Measurements from ENCODE around the gene PDE2A.

The PDE2A gene

DNA sequence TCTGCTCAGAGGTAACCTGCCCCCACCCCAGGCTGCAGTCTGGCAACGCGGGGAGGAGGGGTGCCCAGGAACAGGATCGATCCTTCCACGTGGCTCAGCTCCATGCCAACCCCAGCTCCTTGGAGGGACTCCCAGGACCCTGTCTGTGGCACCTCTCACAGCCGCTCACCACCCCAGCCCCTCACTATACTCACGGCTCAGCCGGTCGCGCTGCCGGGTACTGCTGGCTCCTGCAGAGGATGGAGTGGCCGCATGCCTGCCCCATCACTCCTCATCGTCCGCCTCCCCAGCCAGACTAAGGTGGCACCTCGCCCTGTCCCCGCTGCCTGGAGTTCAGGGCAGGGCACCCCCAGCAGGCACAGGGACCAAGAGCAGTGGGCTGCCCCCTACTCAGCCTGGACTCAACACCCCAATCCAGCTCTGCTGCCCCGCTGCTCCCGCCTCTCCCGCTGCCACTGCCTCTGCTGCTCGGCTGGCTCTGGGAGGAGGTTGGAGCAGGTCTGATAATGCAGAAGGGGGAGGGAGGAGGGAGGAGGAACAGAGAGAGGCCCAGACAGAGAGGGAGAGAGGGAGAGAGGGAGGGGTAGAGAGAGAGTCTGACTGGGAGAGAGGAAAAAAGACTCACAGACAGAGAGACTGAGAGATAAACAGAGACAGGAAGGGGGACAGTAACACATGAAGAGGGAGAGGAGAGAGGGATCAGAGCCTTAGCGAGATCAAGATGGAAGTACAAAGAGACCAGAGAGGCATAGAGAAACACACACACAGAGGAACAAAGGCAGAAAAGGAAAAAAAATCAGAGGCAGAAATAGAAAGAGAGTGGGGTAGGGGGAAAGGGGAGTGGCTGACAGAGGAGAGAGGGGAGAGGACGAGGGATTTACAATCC is at the start of gene PDE2A:
Gene PDE2A (minus strand): TSS at position 480 of the 886 bp plus-strand sequence. CDS start 215 bp downstream, at position 265.
- DNase-seq = peak; percentile 71 to 91

DNA sequence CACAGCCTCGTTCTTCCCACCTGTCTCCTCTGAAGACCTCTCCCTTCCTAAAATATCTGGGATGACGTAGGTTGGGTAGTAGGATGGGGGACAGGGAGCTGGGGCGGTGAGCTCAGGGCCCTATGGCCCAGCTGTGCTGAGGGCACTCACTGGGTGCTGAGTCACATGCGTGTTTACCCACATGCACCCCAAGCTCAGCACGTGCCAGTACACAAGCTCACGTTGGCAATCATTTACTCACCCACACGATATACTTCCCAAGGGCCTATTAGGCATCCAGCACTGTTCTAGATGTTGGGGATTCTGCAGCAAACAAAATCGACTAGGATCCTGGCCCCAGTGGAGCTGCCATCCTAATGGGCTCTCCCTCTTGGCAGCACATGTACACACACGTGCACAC is 49.3 kb upstream of the PDE2A start:
- no peak for DNase-seq

DNA sequence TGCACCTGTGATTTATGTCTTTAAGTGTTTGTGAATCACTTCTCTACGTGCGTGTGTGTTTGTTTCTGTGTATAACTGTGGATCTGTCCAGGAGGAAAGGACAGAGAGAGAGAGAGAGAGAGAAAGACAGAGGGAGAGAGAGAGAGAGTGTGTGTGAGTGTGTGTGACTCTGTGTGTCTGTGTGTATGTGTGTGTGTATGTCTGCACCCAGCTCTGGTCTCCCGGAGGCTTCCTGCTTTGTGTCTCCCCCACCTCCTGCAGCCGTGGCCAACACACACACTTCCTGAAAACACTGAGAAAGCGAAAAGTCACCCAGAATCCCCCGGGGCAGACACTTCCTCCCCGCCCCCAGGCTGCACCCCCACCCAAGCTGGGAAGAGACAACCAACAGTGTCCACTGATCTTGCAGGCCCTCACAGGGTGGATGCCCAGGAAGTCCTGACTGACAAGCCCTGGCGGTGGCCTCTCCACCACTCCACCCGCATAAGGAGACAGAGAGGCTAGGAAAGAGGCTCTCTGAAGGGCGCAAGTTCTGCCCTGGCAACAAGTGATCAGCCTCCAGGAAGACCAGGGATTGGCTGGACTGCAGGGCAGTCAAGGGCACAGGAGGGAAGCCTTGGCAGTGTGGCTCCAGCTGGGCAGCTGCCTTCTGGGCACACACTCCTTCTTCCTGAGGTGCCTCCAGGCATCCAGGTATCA is 48.0 kb upstream of the PDE2A start:
- peak; percentile 83 to 94 for DNase-seq

DNA sequence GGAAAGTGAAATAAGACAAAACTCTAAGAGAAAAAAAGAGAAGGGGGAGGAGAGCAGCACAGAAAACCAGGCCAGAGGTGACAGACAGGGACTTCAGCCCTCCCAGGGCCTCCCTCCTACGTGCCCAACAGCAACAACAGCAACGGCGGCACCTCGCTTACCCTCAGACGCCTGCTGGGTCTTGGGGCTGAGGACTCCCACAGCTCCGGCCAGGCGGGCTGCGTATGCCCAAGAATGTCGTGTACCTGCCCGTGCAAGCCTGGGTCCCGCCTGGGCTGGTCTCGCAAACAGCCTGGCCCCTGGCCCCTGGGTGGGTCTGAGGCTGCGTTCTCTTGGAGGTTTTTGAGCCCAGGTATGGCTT is 47.4 kb upstream of the PDE2A start:
- DNase-seq = peak; percentile 38 to 47

DNA sequence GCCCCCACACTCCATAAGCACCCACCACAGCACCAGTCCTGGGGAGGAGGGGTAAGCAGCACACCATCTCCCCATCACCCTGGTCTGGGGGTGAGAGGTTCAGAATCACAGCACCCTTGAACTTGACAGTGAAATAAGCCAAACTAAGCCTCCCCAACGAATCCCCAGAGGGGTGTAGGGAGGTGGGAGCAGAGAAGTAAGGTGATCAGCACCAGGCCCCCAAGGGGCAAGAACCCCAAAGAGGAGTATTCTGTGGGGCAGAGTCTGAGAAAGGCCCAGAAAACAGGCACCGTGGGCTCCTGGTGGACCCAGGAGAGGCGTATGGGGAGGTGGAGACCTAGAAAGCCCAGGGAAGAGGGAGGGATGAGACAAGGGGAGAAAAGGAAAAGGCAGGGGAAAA is 47.1 kb upstream of the PDE2A start:
- DNase-seq = no peak

DNA sequence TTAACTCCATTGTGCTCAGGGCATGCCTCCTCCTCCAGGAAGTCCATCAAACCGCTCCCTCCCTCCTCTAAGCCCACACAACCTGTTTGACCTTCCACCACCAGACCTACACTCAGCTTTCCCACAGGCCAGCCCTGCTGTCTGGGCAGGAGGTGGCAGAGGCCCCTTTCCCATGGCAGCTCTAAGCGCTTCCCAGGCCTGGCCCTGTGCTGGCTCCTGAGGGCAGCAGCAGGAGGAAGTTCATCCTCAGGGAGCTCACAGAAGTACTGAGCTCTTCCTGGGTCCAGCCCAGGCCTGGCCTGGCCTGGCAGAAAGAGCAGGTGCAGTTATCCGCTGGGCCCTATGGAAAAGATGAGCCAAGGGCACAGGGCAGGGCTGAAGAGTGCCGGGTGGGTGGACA is 46.6 kb upstream of the PDE2A start:
- DNase-seq = no peak

DNA sequence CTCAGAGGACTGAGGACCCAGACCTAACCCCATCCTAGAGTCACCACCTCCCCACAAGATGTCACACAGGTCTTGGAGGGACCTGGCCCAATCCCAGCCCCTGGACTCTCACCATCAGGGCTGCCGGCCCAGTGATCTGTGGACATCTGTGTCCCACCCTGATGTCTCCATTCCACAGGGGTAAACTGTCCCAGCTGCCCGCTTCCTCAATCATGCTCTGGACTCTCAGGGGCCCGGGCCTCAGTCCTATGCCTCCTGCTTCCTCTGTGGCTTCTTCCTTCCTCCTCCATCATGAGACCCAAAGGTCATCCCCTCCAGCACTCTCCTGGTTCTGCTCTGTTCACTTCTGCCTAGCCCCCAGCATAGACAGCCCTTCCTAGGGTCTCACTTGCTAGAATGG is 45.8 kb upstream of the PDE2A start:
- DNase-seq = no peak

DNA sequence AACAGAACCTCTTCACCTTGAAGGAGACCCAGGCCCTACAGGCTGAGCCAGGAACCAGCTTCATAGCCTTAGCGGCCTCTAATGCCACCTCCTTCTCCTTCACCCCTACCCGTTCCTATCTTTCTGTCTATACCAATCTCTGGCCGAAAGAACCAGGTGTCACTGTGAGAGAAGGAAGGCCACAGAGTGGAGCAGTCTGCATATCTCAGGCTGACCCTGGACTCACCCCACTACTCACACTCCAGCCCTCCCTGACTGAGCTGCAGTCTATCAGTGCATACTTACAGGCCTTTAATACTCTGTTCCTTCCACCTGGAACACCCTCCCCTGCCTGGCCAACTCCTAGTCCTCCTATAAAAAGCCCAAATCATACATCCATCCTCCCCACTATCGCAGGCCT is 45.3 kb upstream of the PDE2A start:
- DNase-seq = no peak

DNA sequence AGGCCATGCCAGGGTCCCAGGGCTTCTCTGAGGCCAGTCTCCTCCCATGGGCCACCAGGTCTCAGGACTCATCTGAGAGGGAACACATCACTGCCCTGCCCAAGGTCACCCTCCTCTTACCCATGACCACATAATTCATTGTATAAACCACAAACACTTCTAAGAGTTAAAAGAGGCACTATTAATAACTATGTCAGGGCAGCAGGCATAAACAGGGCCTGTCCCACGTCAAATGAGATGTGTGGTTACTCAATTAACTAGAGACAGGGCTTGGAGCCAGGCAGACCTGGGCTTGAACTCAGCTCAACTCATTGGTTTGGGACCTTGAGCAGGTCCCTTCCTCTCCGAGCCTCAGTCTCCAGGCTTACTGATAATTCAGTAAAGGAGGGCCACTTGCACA is 44.9 kb upstream of the PDE2A start:
- DNase-seq = no peak

DNA sequence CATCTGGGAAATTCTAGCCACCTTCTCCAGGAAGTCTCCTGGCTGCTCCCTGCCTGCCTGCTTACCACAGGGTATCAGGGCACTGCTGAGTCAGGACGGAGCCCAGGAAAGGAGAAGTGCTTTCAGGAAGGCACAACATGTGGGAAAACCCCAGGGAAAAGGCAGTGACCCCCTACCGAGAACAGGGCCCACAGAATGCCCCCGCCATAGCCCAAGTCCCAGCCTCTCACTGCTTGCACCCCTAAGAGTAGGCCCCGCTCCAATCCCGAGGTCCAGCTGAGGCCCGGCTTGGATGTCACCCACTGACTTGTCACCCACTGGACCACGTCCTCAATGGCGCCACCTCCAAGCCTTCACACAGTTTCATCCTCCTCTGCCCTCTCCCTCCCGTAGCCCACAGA is 43.9 kb upstream of the PDE2A start:
- DNase-seq = no peak

DNA sequence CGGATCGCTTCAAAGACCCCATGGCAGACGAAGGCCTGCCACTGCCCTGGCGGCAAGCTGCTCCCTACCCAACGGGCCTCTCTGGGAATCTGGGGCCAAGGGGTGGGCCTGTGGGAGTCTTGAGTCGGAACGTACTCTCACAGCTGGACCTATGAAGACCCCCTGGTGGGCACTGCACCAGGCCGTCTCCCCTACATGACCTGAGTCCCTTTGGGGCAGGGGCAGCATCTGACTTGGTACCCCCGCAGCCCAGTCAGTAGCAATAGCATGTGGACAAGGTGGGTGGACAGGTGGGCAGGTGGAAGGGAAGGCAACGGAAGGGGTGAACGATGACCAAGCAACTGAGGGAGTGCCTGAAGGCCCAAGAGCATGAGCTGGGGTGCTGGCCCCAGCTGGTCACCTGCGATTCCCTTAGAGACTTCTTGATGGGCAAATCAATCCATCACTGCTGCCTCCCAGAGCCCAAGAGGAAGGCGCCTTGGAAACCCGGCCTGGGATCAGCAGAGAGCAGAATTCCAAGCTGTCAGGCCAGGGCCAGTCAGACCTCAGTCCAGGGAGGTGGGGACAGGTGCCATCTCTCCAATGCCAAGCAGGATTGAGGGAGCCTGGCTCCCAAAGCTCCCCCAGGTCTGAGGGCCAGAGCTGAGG is 42.7 kb upstream of the PDE2A start:
- DNase-seq = no peak

DNA sequence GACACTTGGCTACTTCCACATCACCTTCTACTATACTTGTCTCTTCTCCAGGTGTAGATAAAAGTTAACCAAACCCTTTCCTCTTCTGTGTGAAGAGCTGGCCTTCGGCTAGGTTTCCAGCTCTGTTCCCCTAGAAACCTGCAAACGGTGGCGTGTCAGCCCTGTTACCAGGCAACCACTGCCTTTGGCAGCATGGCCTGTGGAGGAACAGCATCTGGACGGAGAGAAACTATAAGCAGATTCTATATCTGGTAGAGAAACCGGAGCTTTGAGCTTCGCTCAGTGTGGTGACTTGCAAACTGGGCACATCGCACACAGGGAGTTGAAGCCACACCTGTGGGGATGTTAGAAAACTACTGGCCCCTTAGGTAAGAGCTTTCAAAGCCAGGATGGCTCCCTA is 42.1 kb upstream of the PDE2A start:
- DNase-seq = peak in 1 of 2 experiments; percentile 22

DNA sequence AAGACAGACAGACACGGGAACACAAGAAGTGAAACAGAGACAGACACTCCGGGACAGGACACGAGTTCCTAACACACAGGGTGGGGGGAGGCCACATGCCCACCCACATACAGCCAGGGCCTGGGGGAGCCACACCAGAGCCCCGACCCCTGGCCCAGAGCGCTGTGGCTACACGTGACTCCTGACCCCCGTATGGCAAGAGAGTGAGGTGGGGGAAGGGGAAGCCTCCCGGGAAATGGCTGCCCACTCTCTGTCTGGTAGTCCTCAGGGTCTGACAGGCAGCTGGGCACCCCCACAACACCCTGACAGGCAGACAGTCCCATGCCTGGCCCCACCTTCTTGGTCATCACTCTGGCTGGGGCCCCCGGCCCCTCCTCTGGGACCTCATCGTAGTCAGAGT is 38.6 kb upstream of the PDE2A start:
- no peak for DNase-seq

DNA sequence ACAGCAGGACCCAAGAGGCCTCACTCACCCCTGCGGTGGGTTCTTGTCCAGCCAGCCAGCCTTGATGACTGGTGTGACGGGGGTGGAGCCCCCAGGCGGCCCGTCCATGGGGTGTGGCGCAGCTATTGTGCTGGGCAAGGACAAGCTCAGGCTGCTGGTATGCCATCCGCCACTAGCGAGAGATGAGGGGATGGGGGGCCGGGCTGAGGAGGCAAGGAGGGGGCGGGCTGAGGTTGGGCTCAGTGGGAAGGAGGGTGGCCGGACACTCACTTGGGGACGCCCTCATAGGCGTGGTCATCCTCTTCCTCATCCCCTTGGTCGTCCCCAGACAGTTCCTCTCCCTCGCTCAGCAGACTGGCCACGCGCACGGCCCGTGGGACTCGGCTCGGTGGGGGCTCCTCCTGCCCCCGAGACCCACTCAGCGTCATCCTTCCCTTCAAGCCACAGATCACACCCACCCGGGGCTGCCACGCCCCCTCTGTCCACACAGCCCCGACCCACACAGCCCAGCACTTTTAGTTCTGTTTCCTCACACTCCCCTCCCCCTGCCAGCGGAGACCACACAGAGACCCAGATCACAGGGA is 38.0 kb upstream of the PDE2A start:
- DNase-seq = no peak

DNA sequence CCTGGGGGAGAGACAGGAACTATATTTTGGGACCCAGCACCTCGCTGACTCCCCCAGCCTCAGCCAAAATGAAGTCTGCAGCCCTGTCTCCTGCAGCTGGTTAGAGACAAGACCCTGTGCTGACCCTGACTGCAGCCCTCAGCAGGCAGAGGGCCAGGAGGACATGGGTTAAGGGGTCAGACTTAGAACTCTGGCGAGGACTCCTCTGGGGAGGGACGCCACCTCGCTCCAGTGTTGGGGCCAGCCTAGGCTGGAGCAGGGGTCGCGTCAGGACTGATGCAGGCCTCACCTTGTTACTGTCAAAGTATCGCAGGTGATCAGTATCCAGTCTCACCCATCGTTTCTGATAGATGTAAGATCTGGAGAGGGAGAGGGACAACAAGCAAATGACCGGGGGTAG is 36.9 kb upstream of the PDE2A start:
- DNase-seq = no peak

DNA sequence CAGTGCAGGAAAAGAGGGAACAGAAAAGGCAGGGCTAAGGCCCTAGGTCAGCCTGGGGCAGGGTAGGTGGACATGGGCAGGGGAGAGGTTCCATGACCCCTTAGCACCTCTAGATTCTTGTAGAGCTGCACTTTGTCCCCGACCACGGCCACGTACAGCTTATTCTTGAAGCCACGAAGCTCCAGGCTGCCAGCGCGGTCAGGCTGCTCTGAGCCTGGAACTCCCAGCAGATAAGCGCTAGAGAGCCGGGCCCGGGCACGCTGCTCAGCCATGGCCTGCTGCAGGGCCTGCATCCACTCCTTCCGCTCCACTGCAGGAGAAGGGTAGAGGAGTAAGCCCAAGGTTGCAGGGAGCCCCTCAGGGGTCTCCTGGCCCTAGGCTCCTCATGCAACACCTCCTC is 36.1 kb upstream of the PDE2A start:
- DNase-seq = no peak

DNA sequence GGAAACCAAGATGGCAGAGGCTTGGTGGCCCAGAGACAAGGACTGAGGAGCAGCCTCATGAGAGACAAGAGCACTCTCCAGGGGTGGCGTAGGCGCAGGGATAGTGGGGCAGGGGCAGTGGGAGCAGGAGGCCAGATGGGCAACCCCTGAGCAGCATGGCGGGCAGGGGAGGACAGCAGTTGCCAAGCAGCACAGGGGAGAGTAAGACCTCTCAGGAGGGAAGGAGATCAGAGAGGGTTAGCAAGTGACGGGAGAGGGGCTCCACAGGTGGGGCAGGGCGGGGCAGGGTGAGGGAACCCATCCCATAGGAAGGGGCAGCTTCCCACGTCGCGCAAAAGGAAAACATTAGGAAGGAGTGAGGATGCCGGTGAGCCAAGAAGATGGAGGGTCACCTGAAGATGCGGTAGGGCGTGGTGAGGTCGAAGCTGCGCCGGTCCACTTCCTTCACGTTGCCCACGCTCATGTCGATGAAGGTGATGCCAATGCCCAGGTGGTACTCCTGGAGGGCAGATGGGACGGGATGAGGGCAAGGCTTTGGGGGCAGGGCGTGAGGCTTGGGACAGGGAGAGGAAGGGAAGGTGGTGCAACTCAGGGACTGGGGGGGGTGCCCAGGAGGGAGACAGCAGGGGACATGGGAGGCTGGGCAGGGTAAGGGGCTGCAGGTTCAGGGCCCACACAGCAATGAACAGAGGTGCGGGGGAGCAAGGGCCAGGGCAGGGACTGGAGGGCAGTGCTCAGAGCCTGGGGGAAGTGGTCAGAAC is 35.4 kb upstream of the PDE2A start:
- DNase-seq = no peak

DNA sequence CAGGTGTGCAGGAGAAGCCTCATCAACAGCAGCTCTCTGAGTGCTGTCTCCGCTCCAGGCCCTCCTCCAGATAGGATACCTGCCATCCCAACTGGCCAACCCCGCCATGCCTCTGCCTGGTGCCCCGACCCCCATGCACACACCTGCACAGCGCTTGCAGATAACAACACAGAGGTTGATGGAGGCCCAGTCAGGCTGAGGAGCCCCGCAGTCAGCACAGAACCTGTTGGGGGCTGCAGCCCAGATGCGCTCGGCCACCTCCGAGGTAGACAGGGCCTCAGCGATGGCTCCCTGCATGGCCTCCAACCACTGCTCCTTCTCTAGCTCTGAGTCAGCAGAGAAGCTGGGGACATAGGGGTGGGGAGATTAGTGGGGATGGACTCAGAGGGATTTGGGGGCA is 32.8 kb upstream of the PDE2A start:
- no peak for DNase-seq

DNA sequence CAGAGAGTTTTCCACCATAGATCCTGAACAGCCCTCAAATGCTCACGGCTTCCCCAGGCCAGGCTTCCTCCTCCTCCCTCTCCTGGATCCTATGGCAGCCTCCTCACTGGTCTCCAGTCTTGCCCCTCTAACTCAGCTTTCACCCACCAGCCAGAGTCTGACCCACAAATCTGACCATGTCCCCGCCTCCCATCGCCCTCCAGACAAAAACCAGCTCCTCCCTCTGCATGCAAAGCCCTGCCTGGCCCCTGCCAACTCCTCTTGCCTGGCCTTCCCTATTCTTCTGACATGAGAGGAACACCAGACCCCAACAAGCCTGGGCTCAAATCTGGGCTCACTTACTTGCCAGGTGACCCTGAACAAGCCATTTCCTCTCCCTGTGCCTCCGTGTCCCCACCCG is 32.4 kb upstream of the PDE2A start:
- DNase-seq = no peak

DNA sequence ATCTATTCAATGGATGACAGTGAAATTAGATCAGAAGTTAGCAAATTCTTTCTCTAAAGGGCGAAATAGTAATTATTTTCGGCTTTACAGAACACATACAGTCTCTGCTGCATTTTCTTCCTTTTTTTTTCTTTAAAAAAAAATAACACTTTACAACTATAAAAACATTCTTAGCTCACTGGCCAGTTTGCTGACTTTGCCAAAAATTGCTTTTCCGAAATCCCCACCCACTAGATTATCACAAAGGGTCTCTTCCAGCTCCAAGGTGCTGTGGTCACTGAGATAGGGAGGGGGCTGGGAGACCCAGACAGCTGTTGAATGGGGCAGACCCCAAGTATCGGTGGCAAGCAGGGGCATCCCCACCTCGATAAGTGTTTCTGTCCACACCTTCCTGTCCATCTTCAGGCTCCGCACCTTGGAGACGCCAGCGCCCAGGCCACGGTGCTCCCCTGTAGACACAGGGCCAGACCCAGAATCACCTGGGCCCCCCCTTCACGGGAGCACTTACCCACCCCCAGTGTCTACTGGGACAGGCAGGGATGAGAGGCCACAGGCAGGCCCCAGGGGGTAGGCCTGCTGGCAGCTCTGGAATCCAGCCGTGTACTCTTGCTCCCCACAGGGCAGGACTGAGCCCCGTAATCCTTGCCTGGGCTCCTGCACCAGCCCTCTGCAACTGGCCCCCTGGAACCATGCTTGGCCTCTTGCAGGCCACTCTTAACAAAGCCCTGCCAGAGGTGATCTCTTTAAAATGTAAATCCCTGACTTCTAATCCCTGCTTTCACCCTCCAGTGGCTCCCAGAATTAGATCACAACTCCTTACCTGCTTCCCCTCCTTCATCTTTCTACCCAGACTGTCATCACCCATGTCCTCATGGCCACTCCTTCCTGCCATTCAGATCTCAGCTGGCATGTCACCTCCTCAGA is 31.5 kb upstream of the PDE2A start:
- no peak for DNase-seq

DNA sequence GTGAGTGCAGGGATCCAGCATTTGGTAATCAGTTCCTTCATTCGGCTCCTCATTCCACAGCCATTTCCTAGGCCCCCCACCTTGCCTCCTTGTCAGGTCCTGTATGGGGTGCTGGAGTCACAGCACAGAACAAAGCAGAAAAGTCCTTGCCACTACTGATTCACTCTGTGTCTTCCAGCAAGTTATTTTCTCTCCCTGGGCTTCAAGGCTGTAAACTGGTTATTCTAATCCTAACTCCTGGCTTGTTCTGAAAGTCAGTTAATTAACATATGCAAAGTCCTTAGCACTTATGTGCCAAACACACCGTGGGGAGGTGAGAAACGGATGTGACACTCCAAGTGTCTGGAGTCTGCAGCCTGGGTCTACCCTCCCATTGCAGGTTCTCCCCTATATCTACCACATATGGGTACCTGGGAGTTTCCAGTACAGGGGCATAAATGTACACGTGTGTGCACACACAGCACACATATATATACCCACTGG is 30.6 kb upstream of the PDE2A start:
- peak in 1 of 2 experiments; percentile 31 for DNase-seq

All from NCI-H526 (cell line).